Bronchus fibroblast of lung (primary cell): ENCODE measurements around the gene CCDC194. TPM values are rescaled to one million over a fixed set of nuclear protein-coding genes. Genes with fewer than 3 reads are reported as not detected.

ENCODE experiments used
- total RNA-seq: library from RNA; depleted of rRNA; stranded (reverse); fragments of >200 nt; gene quantifications from 2 replicates; pipeline ENCODE4 v1.2.3, GENCODE V29; 2015

CCDC194 gene
- not detected in 2 replicates for total RNA-seq

DNA sequence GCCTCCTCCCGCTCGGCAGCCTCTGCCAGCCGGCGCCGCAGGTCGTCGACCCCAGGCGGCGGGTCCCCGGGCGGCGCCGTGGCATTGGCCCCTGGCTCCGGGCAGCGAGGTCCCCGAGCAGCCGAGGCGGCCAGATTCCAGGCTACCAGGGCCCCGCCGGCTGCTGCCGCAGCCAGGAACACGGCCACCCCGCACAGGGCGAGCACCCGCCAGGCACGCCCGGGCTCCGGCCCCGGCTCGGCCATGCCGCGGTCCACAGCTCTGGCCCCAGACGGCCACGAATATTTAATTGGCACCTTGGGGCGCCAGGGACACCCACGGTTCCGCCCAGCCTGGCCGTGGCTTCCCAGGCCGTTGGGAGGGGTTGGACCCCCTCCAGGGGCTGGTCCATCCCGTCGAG lies at the start of gene CCDC194:
TSS of gene CCDC194 (minus strand) at position 283 of the 400 bp plus-strand sequence. CDS start at position 245, 38 bp downstream.

GRCh38 chr19:17419621-17420474 lies 25.9 kb upstream of the CCDC194 start, which contains the start of gene MVB12A:
Gene MVB12A, plus strand, starts transcription at chr19:17420047. Its CDS starts 89 bp downstream, at chr19:17420136.

DNA sequence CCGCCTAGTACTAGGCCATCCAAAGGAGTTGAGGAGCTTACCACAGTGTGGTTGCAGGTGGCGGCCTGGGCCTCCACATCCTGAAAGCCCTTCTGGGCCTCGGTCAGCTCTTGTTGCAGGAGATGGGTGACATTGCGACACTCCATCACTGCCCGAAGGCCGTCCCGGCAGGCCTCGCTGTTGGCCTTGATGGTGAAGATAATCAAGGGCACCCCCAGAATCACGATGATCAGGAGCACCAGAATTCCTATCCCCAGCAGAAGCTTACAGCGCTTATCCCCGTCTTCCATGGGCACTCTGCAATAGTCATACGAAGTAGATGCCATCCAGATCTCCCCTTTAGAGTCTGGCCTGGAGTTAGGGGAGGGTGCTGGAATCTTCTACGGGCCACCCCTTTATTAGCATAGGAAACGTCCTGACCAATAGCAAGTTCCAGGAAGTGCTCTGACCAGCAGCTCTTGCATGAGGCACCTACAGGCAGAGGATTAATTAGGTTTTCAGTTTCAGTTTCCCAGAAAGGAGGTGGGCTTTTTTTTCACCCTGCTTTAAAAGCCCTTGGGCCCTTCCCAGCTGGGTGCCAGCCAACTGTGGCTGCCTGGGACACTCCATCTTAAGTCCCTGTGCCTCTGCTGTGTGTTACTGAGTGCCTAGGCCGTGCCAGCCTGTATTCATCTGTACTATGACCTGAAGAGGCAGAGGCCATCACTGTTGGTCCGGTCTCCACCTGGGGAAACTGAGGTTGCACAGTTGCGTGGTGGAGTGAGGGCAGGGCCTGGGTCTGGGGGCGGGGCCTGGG lies 11.5 kb upstream of the CCDC194 start, which contains the start of gene BST2:
TSS of gene BST2 (minus strand) at position 381 of the 796 bp plus-strand sequence. CDS start at position 326, 55 bp downstream.

GRCh38 chr19:17376935-17377600 lies 16.9 kb downstream of the CCDC194 start, which contains the start of gene PLVAP:
Gene PLVAP, minus strand, starts transcription at chr19:17377342. Its CDS starts 54 bp downstream, at chr19:17377288.

Other genes starting within 250 kb of the CCDC194 start
- gene USE1, start 178.8 kb downstream of the CCDC194 start, total RNA-seq, result 21.0 and 28.1 TPM in 2 replicates
- 4.7 and 5.1 TPM in 2 replicates for gene OCEL1, start 168.0 kb downstream of the CCDC194 start, total RNA-seq
- 58.7 and 66.7 TPM in 2 replicates for gene NR2F6, start 148.3 kb downstream of the CCDC194 start, total RNA-seq
- gene USHBP1, start 129.5 kb downstream of the CCDC194 start, total RNA-seq, result not detected in 2 replicates
- 114 and 121 TPM in 2 replicates for gene BABAM1, start 126.8 kb downstream of the CCDC194 start, total RNA-seq
- 1.5 TPM in 2 replicates for gene ANKLE1, start 112.3 kb downstream of the CCDC194 start, total RNA-seq
- 16.5 and 18.3 TPM in 2 replicates for gene ABHD8, start 90.8 kb downstream of the CCDC194 start, total RNA-seq
- gene MRPL34, start 88.3 kb downstream of the CCDC194 start, total RNA-seq, result 94.0 and 119 TPM in 2 replicates
- 30.3 and 41.0 TPM in 2 replicates for gene DDA1, start 84.6 kb downstream of the CCDC194 start, total RNA-seq
- gene ANO8, start 59.3 kb downstream of the CCDC194 start, total RNA-seq, result 5.2 and 5.5 TPM in 2 replicates
- 13.7 and 16.3 TPM in 2 replicates for gene GTPBP3, start 56.6 kb downstream of the CCDC194 start, total RNA-seq
- not detected in 2 replicates for gene PLVAP, start 16.9 kb downstream of the CCDC194 start, total RNA-seq
- gene BST2, start 11.4 kb upstream of the CCDC194 start, total RNA-seq, result 1.6 TPM in 1 of 2 replicates, not detected in the other
- gene MVB12A, start 25.9 kb upstream of the CCDC194 start, total RNA-seq, result 101 and 106 TPM in 2 replicates
- under 0.01 TPM in 1 of 2 replicates, not detected in the other for gene TMEM221, start 54.5 kb upstream of the CCDC194 start, total RNA-seq
- gene NXNL1, start 66.7 kb upstream of the CCDC194 start, total RNA-seq, result not detected in 2 replicates
- 8.6 and 9.8 TPM in 2 replicates for gene SLC27A1, start 76.3 kb upstream of the CCDC194 start, total RNA-seq
- 84.2 and 96.3 TPM in 2 replicates for gene PGLS, start 117.5 kb upstream of the CCDC194 start, total RNA-seq
- gene COLGALT1, start 161.5 kb upstream of the CCDC194 start, total RNA-seq, result 147 and 158 TPM in 2 replicates